Measurements from ENCODE around the gene SETD1A. TPM values are rescaled to one million over a fixed set of nuclear protein-coding genes. Genes with fewer than 3 reads are reported as not detected.
A peak's percentile ranks its signal among the peaks of the same experiment; 100 is the strongest.

The SETD1A gene
- total and polyA plus RNA-seq, 9 of the 15 experiments (the other 6 are each of a cell fraction or from before 2014, with no cell fraction given): 0.08 to 36.0 (median 4.2) TPM

DNA sequence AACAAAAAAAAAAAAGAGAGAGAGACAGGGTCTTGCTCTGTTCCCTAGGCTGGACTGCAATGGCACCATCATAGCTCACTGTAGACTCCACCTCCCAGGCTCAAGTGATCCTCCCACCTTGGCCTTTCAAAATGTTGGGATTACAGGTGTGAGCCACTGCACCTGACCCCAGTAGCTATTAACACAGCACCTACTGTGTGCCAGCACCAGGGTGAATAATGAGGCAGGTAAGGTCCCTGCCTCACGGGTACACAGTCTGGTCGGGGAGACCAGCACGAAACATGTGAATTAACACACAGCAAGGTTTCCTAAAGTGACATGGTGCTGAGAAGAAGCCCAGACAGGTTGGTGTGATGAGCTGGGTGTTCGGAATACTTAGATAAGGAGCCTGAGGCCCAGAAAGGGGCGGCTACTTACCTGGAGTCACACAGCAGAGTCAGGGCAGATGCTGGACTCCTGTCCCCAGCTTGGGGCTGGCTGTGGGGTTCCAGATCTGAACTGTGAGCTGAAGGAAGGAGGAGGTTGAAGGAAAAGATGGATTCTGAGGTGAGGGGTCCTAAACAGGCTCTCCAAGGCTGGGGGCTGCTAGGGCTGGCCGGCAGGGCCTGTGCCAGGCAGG, 44.7 kb upstream of the SETD1A start:
- BruUV-seq (replicated peaks): no TSS peak
- ATAC-seq: no peak

More for the DNA sequence above, 44.7 kb upstream of the SETD1A start:
- Histone ChIP-seq H2AFZ (ENCODE audit: low read depth, low read length) (no peak overlapping the region), H3K79me2 (ENCODE audit: control insufficient read depth, insufficient read depth, low read length) (no peaks in the 10 kb centered on the region), H4K20me1 (replicated peaks; ENCODE audit: control insufficient read depth, insufficient read depth, low read length) (no peaks in the 10 kb centered on the region), H3K4me1 (replicated peaks in 1 of 2; ENCODE audit: control insufficient read depth in 2 of 2, insufficient read depth in 2 of 2, low read length in 2 of 2) (peaks cover 0 to 4% of the 10 kb centered on the region in 2 experiments; a peak in 2 of 5 replicates), H3K9ac (ENCODE audit: insufficient read depth in 1 of 2, low read depth in 2 of 2, low read length in 2 of 2) (peak overlapping the region in 1 of 2 experiments; percentile 45; a peak in 1 of 4 replicates), H3K27me3 (ENCODE audit: control insufficient read depth in 2 of 2, insufficient read depth in 2 of 2, low read length in 2 of 2) (no peaks in the 10 kb centered on the region), H3K9me3 (replicated peaks; ENCODE audit: control insufficient read depth, insufficient read depth, low read depth, low read length) (no peaks in the 10 kb centered on the region), H3K9me1 (ENCODE audit: control insufficient read depth, insufficient read depth, low read length) (no peaks in the 10 kb centered on the region), H3K27ac (ENCODE audit: extremely low read depth, low read depth, low read length) (no peak overlapping the region), H3K4me2 (ENCODE audit: insufficient read depth, low read length) (no peak overlapping the region), H3K4me3 (no peak overlapping the region), H3K36me3 (ENCODE audit: control insufficient read depth, insufficient read depth, low read length) (no peaks in the 10 kb centered on the region)
- in situ Hi-C loops (cut with MboI): no loop called here
- no peak for FAIRE-seq
- POLR2A ChIA-PET: interaction anchor here (0.6 to 1.6 kb wide), 5 partner anchors 8 to 165 kb away, joined by 3 to 5 read pairs (median 3); partner anchors contain the start of gene PHKG2
- no peak for TF ChIP-seq RUNX1 (IDR thresholded peaks at IDR 0.05; ENCODE audit: low read depth)
- TF ChIP-seq, protein P1, sequence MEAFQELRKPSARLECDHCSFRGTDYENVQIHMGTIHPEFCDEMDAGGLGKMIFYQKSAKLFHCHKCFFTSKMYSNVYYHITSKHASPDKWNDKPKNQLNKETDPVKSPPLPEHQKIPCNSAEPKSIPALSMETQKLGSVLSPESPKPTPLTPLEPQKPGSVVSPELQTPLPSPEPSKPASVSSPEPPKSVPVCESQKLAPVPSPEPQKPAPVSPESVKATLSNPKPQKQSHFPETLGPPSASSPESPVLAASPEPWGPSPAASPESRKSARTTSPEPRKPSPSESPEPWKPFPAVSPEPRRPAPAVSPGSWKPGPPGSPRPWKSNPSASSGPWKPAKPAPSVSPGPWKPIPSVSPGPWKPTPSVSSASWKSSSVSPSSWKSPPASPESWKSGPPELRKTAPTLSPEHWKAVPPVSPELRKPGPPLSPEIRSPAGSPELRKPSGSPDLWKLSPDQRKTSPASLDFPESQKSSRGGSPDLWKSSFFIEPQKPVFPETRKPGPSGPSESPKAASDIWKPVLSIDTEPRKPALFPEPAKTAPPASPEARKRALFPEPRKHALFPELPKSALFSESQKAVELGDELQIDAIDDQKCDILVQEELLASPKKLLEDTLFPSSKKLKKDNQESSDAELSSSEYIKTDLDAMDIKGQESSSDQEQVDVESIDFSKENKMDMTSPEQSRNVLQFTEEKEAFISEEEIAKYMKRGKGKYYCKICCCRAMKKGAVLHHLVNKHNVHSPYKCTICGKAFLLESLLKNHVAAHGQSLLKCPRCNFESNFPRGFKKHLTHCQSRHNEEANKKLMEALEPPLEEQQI (IDR thresholded peaks at IDR 0.05): no peak
- peak; percentile 52; the same call in 1 of the 2 replicates for TF ChIP-seq ZKSCAN1 (IDR thresholded peaks at IDR 0.05; ENCODE audit: low read depth, low read length)
- TF ChIP-seq, protein P2, sequence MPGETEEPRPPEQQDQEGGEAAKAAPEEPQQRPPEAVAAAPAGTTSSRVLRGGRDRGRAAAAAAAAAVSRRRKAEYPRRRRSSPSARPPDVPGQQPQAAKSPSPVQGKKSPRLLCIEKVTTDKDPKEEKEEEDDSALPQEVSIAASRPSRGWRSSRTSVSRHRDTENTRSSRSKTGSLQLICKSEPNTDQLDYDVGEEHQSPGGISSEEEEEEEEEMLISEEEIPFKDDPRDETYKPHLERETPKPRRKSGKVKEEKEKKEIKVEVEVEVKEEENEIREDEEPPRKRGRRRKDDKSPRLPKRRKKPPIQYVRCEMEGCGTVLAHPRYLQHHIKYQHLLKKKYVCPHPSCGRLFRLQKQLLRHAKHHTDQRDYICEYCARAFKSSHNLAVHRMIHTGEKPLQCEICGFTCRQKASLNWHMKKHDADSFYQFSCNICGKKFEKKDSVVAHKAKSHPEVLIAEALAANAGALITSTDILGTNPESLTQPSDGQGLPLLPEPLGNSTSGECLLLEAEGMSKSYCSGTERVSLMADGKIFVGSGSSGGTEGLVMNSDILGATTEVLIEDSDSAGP (CRISPR knock-in tag; IDR thresholded peaks at IDR 0.05): no peak
- TF ChIP-seq, protein P3, sequence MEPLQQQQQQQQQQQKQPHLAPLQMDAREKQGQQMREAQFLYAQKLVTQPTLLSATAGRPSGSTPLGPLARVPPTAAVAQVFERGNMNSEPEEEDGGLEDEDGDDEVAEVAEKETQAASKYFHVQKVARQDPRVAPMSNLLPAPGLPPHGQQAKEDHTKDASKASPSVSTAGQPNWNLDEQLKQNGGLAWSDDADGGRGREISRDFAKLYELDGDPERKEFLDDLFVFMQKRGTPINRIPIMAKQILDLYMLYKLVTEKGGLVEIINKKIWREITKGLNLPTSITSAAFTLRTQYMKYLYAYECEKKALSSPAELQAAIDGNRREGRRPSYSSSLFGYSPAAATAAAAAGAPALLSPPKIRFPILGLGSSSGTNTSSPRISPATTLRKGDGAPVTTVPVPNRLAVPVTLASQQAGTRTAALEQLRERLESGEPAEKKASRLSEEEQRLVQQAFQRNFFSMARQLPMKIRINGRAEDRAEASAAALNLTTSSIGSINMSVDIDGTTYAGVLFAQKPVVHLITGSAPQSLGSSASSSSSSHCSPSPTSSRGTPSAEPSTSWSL (CRISPR knock-in tag; IDR thresholded peaks at IDR 0.05; ENCODE audit: borderline replicate concordance): no peak
- no peak for TF ChIP-seq ZNF695 (CRISPR knock-in tag; IDR thresholded peaks at IDR 0.05)
- intact Hi-C loops (cut with micrococcal nuclease): no loop called here
- 59% methylated on average over 6 of the region's 6 CpGs for WGBS (ENCODE audit: insufficient coverage, low coverage, missing lambda C conversion rate)
- CTCF ChIA-PET (ENCODE audit: low intra/inter-chr PET ratio): no interaction called here
- DNase-seq (ENCODE audit: extremely low read depth in 1 of 4, low spot score in 3 of 4): no peak
